GM12801 (cell line): ENCODE data around the gene FAXDC2.

Experiments
- TF ChIP-seq, protein P1 (sequence below): IDR thresholded peaks from one replicate; pipeline ENCODE4 v1.5.1; 2011; ENCODE audit warnings: control low read depth; ENCODE audit not compliant: insufficient read length; ENCODE audit errors: extremely low read depth

The FAXDC2 gene

GRCh38 chr5:154823605-154824004 is 26.8 kb downstream of the FAXDC2 start:
- TF ChIP-seq, protein P1, sequence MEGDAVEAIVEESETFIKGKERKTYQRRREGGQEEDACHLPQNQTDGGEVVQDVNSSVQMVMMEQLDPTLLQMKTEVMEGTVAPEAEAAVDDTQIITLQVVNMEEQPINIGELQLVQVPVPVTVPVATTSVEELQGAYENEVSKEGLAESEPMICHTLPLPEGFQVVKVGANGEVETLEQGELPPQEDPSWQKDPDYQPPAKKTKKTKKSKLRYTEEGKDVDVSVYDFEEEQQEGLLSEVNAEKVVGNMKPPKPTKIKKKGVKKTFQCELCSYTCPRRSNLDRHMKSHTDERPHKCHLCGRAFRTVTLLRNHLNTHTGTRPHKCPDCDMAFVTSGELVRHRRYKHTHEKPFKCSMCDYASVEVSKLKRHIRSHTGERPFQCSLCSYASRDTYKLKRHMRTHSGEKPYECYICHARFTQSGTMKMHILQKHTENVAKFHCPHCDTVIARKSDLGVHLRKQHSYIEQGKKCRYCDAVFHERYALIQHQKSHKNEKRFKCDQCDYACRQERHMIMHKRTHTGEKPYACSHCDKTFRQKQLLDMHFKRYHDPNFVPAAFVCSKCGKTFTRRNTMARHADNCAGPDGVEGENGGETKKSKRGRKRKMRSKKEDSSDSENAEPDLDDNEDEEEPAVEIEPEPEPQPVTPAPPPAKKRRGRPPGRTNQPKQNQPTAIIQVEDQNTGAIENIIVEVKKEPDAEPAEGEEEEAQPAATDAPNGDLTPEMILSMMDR = no peak

DNA sequence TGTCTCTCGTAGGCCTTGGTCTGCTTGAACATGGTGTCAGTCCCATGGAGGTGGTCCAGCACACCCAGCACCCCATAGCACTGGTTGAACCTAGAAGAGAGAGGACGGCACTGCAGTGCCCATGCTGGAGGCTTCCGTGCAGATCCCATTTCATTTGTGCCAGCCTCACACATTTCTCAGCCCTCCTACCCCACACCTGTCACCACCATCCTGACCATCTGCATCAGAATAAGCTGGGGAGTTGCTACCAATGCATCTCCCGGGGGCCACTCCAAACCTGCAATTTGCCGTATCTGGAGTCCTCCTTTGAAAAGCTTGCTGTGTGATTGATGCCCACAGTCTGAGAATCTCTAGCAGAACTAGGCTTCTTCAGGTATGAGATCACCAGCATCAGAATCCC is 30.0 kb downstream of the FAXDC2 start:
- TF ChIP-seq, protein P1 = no peak

GRCh38 chr5:154819546-154819945 is 30.9 kb downstream of the FAXDC2 start:
- TF ChIP-seq, protein P1 = no peak

DNA sequence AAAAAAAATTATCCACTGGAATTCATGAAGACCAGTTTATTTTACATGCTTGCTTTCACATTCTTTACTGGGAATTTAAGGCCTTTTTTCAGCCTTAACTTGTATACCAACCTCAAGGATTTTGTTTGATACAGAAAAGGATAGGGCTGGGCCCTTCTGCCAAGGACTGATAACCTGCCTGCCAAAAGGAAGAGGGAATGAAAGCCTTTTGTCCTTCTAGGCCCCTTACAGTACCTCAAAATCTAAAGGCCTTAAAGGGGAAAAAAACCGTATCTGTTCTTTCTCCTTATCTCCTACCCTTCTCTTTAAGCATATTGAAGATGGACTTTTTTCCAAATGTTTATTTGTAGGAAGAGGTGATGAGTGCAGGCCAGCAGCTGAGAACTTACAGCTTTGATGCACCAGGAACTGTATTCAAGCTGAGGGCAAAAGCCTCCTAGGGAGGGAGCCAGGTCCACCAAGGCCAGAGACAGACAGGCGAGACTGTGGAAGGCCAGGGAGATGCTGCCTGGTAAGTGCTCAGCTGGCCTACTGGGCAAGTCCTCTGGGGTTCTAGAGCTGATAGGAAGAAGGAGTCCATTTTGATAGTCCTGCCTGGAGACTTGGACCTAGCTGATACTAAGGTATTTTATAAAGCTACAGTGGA is 31.8 kb downstream of the FAXDC2 start:
- TF ChIP-seq, protein P1 = no peak

GRCh38 chr5:154817815-154818214 is 32.6 kb downstream of the FAXDC2 start:
- TF ChIP-seq, protein P1 = no peak

DNA sequence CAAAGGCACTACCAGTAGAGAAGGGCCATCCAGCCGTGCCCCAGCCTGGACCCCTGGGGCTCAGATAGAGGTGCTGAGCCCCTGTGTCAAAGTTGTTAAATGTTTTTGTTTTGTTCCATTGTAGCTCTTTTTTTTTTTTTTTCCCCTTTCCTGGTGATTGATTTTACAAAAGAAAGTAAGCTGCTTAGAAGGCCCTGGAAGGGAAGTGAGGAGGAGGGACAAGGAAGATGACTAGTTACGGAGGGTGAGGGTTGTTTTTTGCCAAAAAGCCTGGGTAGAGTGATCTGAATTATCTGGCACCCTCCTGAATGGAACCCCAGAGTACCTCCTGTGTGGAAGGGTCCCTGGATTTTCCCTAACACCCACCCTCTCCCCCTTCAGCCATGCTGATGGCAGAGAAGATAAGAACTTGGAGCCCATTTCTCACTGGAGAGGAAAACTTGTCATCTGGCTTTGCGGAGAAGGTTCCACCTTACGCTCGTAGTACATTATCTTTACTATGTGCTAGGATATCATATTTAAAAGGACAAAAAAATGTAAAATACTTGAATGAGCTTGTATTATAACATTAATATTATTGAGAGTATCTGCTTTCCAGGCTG is 33.4 kb downstream of the FAXDC2 start:
- TF ChIP-seq, protein P1 = no peak

GRCh38 chr5:154815684-154816247 is 34.6 kb downstream of the FAXDC2 start:
- TF ChIP-seq, protein P1 = no peak
